Activated effector memory CD4-positive, alpha-beta T cell treated with Interleukin-2 at 50 U/mL for 16 hours (primary cell): Measurements from ENCODE around the gene MPPED2.

Source experiments
- DNase-seq: peaks from one replicate; pipeline ENCODE4 v3.0.0-alpha.2; 2020

Gene MPPED2

DNA sequence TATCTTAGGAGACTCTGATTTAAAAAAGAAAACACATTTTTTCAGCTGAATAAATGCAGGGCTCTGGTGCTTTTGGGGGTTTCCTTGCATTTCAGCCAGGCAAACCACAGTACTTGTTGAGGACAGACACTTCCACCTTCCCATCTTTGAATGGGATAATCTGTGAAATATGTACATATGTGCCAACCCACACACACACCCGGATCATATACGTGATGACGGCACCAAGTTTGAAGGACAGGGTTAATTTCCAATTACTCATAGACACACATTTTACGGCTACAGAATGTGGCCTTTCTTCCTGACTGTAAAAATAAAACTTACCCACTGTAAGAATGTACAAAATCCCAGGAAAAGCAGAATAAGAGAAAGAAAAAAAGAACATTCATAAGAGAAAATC lies 104.4 kb downstream of the MPPED2 start:
- no peak for DNase-seq

- DNase-seq = no peak
Measured at GRCh38 chr11:30481330-30481729, 104.8 kb downstream of the MPPED2 start.

GRCh38 chr11:30479899-30480298 lies 106.3 kb downstream of the MPPED2 start:
- no peak for DNase-seq

GRCh38 chr11:30478923-30479322 lies 107.2 kb downstream of the MPPED2 start:
- DNase-seq = no peak

DNA sequence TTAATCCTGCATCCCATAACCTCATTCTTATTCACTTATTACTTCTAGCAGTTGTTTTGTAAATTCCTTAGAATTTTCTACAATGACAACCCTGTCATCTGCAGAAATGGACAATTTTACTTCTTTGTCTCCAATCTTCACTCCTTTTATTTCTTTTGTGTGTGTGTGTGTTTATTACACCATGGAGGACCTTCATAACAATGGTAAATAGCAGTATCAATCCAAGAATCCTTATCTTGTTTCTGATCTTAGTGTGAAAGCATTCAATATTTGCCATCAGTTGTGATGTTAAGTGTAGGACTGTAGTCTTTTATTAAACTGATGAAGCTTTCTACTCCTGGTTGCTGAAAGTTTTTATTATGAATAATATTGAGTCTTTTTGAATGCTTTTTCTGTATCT lies 109.1 kb downstream of the MPPED2 start:
- no peak for DNase-seq

DNA sequence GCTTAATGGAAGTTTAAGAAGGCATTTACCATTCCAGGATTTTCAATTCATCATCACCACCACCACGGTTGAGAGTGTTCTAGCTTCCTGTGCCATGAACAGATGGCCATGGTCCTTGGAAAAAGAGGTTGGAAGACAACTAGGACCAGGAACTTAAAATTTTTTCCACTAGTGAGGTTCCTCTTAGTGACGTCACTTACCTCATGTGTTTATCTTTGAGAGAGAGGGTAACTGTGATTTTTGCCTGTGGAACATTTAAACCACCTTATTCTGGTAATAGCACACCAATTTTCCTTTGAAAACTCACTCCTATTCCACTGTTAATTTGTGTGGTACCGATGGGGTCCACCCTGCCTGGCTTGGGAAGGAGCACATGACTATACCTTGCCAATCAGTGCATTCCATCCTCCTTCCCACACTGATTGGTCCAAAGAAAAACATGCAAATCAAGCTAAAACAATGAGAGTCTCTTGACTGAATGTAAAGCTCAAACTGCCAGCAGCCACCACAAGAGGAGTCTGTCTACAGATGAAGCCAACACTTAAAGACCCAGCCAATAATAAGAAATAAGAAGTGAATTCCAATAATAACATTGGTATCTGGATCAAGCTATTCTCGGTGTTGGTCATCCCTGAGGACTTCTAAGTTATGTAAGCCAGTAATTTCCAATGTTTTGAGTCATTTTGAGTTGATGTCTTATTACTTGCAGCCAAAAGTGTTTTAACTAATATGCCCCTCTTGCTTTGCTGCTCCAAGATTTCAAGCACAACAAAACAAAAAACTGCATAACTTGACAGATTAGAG lies 111.8 kb downstream of the MPPED2 start:
- DNase-seq = no peak

- no peak for DNase-seq
Measured at GRCh38 chr11:30471244-30471643, 114.9 kb downstream of the MPPED2 start.

GRCh38 chr11:30468881-30469280 lies 117.3 kb downstream of the MPPED2 start:
- DNase-seq = no peak

DNA sequence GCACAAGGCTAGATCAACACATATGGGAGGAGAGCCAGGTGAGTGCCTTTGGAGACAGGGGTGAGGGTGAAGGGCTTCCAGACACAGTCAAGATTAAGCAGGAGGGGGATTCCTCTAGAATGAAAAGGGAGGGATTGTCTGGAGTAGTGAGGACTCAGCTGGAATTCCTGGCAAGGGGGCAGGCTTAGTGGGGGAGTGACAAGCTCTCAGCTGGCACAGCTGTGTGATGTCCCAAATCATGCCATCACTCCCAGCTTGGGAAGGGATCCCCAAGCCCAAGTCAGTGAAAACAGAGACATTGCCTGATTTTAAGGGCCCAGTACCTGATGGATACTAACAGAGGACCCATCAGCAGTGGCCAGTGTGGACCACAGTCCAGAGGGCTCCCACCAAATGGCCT lies 119.0 kb downstream of the MPPED2 start:
- no peak for DNase-seq

- no peak for DNase-seq
Measured at GRCh38 chr11:30465623-30466022, 120.5 kb downstream of the MPPED2 start.

DNA sequence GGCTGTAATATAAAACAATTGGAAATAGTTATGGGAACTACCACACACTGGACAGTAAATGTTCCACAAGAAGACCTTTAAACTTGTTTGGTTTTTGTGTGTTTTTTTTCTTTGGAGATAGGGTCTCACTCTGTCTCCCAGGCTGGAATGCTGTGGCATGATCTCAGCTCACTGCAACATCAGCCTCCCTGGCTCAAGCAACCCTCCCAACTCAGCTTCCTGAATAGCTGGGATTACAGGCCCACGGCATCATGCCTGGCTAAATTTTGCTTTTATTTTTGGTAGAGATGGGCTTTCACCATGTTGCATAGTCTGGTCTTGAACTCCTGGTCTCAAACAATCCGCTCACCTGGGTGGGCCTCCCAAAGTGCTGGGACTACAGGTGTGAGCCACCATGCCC lies 121.0 kb downstream of the MPPED2 start:
- no peak for DNase-seq

DNA sequence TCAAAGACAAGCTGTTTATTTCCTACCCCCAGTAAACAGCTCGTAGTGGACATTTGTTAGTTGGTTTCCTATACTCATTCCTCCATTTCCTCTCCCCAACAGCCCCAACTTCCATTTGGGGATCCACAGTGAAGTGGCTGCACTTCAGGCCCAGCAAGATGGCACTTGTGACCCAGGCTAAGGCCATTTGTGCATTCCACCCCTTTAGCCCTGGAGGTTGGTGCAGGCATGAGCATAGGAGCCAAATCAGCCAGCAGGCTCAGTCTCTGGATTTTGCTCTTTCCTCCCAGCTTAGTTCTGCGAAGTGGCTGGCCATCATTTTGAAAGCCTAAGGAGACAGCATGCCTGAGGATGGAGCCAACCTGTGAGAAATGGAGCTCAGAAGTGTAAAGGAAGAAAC lies 122.9 kb downstream of the MPPED2 start:
- DNase-seq = no peak

- DNase-seq = no peak
Measured at GRCh38 chr11:30462421-30462820, 123.7 kb downstream of the MPPED2 start.

DNA sequence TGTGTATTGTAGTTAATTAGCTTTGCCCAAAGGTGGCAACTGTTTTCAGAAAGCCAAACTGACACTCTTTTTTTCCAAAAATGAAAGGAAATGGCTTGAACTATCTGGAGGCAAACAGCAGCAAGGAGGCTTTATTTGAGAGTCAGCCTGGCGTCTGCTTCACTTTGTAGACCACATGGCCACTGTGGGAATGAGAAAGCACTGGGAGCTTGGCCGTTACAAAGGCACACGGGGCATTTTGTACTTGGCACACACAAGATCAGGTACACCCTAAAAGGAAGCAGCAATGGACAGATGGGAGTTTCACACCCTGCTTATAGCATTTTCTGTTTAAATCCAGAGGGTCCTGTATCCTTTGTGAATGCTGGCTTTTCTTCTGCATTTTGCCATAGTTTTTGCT lies 126.3 kb downstream of the MPPED2 start:
- DNase-seq = no peak

DNA sequence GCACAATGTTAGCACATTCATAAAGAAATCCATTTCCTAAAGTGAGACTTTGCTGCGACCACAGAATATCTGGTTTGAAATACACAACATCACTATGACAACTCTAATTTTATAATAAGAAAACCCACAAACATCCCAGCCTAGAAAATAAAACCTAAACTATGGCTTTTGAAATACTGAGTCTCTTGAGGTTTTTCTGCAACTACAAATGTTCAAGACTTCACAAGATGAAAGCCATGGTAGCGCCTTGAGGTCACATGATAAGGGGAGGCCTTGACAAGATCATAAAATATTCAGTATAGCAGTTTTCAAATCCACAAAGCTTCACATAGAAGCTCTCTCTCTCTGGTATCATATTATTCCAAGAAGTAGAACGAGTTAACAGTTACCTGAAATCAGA lies 126.8 kb downstream of the MPPED2 start:
- no peak for DNase-seq

DNA sequence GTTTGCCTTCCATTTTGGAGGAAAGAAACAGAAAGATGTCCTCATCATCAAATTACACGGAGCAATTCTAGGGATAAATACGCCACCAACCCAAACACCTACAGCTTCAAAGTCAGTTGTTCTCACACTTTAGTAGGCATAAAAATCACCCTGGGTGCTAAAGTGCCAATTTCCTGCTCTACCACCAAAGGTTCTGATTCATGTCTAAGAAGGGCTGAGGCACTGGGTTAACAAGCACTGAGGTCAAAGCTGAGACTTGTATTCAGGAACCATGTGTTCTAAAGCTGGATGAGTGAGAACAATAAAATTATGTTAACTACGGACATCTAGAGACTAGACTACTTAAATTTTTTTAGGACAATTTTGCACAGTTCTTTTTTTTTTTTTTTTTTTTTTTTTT lies 127.6 kb downstream of the MPPED2 start:
- no peak for DNase-seq

- DNase-seq = no peak
Measured at GRCh38 chr11:30457087-30457486, 129.1 kb downstream of the MPPED2 start.

DNA sequence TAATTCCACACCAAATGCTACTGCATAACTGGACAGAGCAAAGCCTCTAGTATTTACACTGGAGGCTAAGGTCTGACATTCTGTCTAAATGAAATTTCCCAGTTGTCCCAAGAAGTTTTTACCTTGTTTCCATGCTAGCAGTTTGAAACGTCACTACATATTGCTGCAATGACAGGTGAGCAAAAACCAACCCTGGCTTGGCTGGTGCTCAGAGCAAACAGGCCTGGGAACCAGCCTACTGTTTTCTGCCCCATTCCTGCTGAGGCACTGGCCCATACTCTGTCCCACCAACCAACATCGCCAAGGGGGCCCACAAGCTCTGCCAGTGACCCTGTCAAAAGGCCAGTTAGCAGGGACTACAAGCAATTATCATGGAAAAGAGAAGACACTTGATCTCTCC lies 131.1 kb downstream of the MPPED2 start:
- no peak for DNase-seq

DNA sequence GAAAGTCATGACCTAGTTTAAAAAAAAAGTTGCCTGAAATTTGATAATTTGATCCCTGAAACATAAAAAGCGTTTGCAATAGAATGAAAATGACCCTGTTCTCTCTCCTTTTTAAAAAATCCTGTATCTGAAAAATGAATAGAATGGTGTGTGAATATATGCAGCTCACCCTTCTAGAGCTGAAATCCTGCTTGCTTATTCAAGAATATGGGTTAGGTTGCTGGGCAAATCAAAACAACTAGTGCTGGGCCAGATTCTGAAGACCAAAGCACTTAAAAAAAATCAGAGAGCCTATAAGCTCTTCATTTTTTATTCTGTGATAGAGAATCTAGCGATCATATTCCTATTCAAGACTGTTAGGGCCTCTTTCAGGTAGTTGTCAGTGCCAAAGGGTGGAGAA lies 131.6 kb downstream of the MPPED2 start:
- DNase-seq = no peak

GRCh38 chr11:30454111-30454510 lies 132.0 kb downstream of the MPPED2 start:
- DNase-seq = no peak

GRCh38 chr11:30453705-30454104 lies 132.4 kb downstream of the MPPED2 start:
- no peak for DNase-seq

DNA sequence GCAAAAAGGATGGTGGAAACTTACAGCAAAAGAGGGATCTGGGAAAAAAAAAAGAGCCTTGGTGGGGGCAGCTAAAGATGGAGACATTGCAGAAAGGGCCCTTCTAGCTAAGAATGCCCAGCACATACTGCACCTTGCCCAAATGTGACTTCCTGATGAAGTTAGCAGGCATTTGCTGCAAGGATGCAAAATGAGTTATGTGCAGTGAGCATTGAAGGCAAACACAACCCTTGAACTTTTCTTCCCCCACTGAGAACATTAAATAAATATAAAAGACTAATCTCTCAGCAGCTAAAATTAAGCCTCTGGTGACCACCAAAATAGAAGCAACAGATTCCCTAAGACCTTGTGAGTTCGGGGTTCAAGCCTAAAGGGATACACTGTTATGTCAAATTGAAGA lies 133.3 kb downstream of the MPPED2 start:
- DNase-seq = no peak

DNA sequence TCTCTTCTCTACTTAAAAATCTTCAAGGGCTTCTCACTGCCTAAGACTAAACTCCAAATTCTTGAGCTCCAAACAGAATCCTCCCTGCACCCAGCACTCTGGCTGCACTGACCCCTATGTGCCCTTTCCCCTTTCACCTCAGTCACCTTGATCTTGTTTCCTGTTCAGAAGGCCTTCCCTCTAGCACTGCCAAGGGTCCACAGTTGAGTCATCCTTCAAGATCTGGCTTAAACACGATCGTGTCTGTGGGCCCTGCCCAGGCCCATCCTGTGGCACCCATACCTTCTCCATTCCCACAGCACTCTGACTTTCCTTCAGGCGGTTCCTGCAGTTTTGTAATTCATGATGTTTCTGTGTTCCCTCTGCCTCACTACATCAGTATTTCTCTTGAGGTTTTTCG lies 134.0 kb downstream of the MPPED2 start:
- DNase-seq = no peak

- no peak for DNase-seq
Measured at GRCh38 chr11:30451626-30452025, 134.5 kb downstream of the MPPED2 start.

GRCh38 chr11:30451167-30451566 lies 135.0 kb downstream of the MPPED2 start:
- no peak for DNase-seq
